PC-9 (cell line): Measurements from ENCODE around the gene PNLIPRP2.

ENCODE experiments used
- CTCF ChIP-seq: fragments of 200-600 bp; sonication (generic); conservative IDR thresholded peaks from 2 replicates; pipeline ENCODE4 v1.6.1; 2017; ENCODE audit warnings: mixed run types, antibody characterized with exemption, mild to moderate bottlenecking, moderate library complexity
- EZH2 ChIP-seq: fragments of 200-600 bp; sonication (generic); IDR thresholded peaks from 2 replicates; pipeline ENCODE4 v1.8.0; 2017; ENCODE audit warnings: antibody characterized with exemption, low read depth

GRCh38 chr10:116593139-116593740 lies 27.5 kb upstream of the PNLIPRP2 start:
- TF ChIP-seq CTCF (no peak), EZH2 (no peak)
